K562 (cell line): ENCODE measurements around the gene TMEM14C. TPM values are rescaled to one million over a fixed set of nuclear protein-coding genes. Genes with fewer than 3 reads are reported as not detected.

Source experiments
- E2F5 ChIP-seq: sonication (generic); formaldehyde crosslinking; IDR thresholded peaks from 2 replicates; pipeline ENCODE4 v1.8.0; 2022; ENCODE audit warnings: mild to moderate bottlenecking, missing genetic modification reagents
- ERF ChIP-seq: fragments of 450-650 bp; formaldehyde crosslinking; IDR thresholded peaks from 2 replicates; pipeline ENCODE4 v1.4.0; 2020; ENCODE audit warnings: mild to moderate bottlenecking, mixed read lengths
- FOSL1 ChIP-seq: fragments of 200-800 bp; sonication (Bioruptor generic); conservative IDR thresholded peaks from 2 replicates; pipeline ENCODE4 v1.6.1; 2016; ENCODE audit warnings: missing genetic modification characterization, missing compliant biosample characterization
- MTA1 ChIP-seq: fragments of 450-650 bp; IDR thresholded peaks from 2 replicates; pipeline ENCODE4 v1.6.1; 2017; ENCODE audit warnings: borderline replicate concordance
- NR2C2 ChIP-seq, 2 experiments: fragments of 200-800 bp in 1 of 2; sonication (Bioruptor generic) in 1 of 2; sonication (generic) in 1 of 2; formaldehyde crosslinking in 1 of 2; IDR thresholded peaks; 2 replicates each; pipeline versions ENCODE4 v1.6.1 to v1.8.0; 2016 to 2022; ENCODE audit warnings: mild to moderate bottlenecking in 1 of 2, missing compliant biosample characterization in 1 of 2, missing genetic modification characterization in 1 of 2, missing genetic modification reagents in 1 of 2
- PKNOX1 ChIP-seq: fragments of 450-650 bp; IDR thresholded peaks from 2 replicates; pipeline ENCODE4 v1.6.1; 2016
- ZNF76 ChIP-seq: fragments of 250-450 bp; sonication (Bioruptor Pico); IDR thresholded peaks from 2 replicates; pipeline ENCODE4 v1.4.0; 2020; ENCODE audit warnings: mild to moderate bottlenecking, moderate library complexity, borderline replicate concordance
- polyA plus RNA-seq, 8 experiments: library from polyadenylated mRNA; depleted of rRNA in 4 of 8; stranded (reverse) in 5 of 8; unstranded in 3 of 8; fragments of >200 nt; fragmentation: Nextera tagmentation in 2 of 8; fragmentation: Illumina TruSeq in 1 of 8; extraction: Ambion mirVana in 2 of 8; extraction: Trizol in 1 of 8; gene quantifications; 2 replicates each; pipeline versions ENCODE4 v1.2.1 to v1.2.3, GENCODE V29; 2011 to 2014; ENCODE audit warnings: inconsistent platforms in 1 of 8, missing spikeins in 1 of 8
- total RNA-seq, 7 experiments: library from RNA; depleted of rRNA in 6 of 7; stranded (reverse); fragments of >200 nt in 6 of 7; fragmentation: Illumina TruSeq in 2 of 7; extraction: Trizol in 2 of 7; gene quantifications; 2 replicates each; pipeline versions ENCODE4 v1.2.1 to v1.2.3, GENCODE V29; 2011 to 2021; ENCODE audit warnings: low replicate concordance in 1 of 7
- TF ChIP-seq, protein P1 (sequence below): fragments of 200-600 bp; sonication (generic); IDR thresholded peaks from one replicate; pipeline ENCODE4 v1.6.1; 2012; ENCODE audit warnings: mild to moderate bottlenecking, low read depth, low read length, inconsistent platforms
- TF ChIP-seq, protein P2 (sequence below), 2 experiments: IDR thresholded peaks in 1 of 2; conservative IDR thresholded peaks in 1 of 2; 2 replicates each; pipeline ENCODE4 v1.6.1; 2016; ENCODE audit warnings: low read depth in 2 of 2, mild to moderate bottlenecking in 1 of 2, missing compliant biosample characterization in 1 of 2, missing genetic modification characterization in 1 of 2, moderate library complexity in 1 of 2

Gene TMEM14C
- total and polyA plus RNA-seq, 9 of the 15 experiments (the other 6 are each of a cell fraction or from before 2014, with no cell fraction given), result 151 to 496 (median 263) TPM

GRCh38 chr6:10722820-10723566, at the start of gene TMEM14C (continued):
- TF ChIP-seq, protein P1, sequence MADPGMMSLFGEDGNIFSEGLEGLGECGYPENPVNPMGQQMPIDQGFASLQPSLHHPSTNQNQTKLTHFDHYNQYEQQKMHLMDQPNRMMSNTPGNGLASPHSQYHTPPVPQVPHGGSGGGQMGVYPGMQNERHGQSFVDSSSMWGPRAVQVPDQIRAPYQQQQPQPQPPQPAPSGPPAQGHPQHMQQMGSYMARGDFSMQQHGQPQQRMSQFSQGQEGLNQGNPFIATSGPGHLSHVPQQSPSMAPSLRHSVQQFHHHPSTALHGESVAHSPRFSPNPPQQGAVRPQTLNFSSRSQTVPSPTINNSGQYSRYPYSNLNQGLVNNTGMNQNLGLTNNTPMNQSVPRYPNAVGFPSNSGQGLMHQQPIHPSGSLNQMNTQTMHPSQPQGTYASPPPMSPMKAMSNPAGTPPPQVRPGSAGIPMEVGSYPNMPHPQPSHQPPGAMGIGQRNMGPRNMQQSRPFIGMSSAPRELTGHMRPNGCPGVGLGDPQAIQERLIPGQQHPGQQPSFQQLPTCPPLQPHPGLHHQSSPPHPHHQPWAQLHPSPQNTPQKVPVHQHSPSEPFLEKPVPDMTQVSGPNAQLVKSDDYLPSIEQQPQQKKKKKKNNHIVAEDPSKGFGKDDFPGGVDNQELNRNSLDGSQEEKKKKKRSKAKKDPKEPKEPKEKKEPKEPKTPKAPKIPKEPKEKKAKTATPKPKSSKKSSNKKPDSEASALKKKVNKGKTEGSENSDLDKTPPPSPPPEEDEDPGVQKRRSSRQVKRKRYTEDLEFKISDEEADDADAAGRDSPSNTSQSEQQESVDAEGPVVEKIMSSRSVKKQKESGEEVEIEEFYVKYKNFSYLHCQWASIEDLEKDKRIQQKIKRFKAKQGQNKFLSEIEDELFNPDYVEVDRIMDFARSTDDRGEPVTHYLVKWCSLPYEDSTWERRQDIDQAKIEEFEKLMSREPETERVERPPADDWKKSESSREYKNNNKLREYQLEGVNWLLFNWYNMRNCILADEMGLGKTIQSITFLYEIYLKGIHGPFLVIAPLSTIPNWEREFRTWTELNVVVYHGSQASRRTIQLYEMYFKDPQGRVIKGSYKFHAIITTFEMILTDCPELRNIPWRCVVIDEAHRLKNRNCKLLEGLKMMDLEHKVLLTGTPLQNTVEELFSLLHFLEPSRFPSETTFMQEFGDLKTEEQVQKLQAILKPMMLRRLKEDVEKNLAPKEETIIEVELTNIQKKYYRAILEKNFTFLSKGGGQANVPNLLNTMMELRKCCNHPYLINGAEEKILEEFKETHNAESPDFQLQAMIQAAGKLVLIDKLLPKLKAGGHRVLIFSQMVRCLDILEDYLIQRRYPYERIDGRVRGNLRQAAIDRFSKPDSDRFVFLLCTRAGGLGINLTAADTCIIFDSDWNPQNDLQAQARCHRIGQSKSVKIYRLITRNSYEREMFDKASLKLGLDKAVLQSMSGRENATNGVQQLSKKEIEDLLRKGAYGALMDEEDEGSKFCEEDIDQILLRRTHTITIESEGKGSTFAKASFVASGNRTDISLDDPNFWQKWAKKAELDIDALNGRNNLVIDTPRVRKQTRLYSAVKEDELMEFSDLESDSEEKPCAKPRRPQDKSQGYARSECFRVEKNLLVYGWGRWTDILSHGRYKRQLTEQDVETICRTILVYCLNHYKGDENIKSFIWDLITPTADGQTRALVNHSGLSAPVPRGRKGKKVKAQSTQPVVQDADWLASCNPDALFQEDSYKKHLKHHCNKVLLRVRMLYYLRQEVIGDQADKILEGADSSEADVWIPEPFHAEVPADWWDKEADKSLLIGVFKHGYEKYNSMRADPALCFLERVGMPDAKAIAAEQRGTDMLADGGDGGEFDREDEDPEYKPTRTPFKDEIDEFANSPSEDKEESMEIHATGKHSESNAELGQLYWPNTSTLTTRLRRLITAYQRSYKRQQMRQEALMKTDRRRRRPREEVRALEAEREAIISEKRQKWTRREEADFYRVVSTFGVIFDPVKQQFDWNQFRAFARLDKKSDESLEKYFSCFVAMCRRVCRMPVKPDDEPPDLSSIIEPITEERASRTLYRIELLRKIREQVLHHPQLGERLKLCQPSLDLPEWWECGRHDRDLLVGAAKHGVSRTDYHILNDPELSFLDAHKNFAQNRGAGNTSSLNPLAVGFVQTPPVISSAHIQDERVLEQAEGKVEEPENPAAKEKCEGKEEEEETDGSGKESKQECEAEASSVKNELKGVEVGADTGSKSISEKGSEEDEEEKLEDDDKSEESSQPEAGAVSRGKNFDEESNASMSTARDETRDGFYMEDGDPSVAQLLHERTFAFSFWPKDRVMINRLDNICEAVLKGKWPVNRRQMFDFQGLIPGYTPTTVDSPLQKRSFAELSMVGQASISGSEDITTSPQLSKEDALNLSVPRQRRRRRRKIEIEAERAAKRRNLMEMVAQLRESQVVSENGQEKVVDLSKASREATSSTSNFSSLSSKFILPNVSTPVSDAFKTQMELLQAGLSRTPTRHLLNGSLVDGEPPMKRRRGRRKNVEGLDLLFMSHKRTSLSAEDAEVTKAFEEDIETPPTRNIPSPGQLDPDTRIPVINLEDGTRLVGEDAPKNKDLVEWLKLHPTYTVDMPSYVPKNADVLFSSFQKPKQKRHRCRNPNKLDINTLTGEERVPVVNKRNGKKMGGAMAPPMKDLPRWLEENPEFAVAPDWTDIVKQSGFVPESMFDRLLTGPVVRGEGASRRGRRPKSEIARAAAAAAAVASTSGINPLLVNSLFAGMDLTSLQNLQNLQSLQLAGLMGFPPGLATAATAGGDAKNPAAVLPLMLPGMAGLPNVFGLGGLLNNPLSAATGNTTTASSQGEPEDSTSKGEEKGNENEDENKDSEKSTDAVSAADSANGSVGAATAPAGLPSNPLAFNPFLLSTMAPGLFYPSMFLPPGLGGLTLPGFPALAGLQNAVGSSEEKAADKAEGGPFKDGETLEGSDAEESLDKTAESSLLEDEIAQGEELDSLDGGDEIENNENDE, result no peak
- TF ChIP-seq MTA1, result 0 out of 2 replicates have a peak, but pooled peaks have one; percentile 1
- no peak for TF ChIP-seq ERF (CRISPR knock-in tag)
- peak; percentile 27; the same call in 1 of the 2 replicates for TF ChIP-seq PKNOX1
- TF ChIP-seq FOSL1 (tag), result 0 out of 2 replicates have a peak, but pooled peaks have one; percentile 43
- TF ChIP-seq, protein P2, sequence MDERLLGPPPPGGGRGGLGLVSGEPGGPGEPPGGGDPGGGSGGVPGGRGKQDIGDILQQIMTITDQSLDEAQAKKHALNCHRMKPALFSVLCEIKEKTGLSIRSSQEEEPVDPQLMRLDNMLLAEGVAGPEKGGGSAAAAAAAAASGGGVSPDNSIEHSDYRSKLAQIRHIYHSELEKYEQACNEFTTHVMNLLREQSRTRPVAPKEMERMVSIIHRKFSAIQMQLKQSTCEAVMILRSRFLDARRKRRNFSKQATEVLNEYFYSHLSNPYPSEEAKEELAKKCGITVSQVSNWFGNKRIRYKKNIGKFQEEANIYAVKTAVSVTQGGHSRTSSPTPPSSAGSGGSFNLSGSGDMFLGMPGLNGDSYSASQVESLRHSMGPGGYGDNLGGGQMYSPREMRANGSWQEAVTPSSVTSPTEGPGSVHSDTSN (CRISPR knock-in tag; IDR thresholded peaks at IDR 0.05; ENCODE audit: low read depth), result no peak
- TF ChIP-seq, protein P2 (tag; conservative IDR thresholded peaks at IDR 0.05; ENCODE audit: low read depth), result no peak
- TF ChIP-seq NR2C2 (CRISPR knock-in tag; IDR thresholded peaks at IDR 0.05), result no peak
- peak; percentile 10; the same call in 1 of the 2 replicates for TF ChIP-seq NR2C2 (tag; IDR thresholded peaks at IDR 0.05)
- no peak for TF ChIP-seq ZNF76 (CRISPR knock-in tag)
- no peak for TF ChIP-seq E2F5 (CRISPR knock-in tag)
